ENCODE results near the gene IL21. TPM values are rescaled to one million over a fixed set of nuclear protein-coding genes. Genes with fewer than 3 reads are reported as not detected.
"Not testable (repeated sequence)": the region's sequence is repeated elsewhere in the genome, so short reads cannot be mapped to it uniquely, and the experiment has no call there.

Gene IL21
- total RNA-seq, 2 donors from 2014 or later, result 0.50 to 1.7 TPM

DNA sequence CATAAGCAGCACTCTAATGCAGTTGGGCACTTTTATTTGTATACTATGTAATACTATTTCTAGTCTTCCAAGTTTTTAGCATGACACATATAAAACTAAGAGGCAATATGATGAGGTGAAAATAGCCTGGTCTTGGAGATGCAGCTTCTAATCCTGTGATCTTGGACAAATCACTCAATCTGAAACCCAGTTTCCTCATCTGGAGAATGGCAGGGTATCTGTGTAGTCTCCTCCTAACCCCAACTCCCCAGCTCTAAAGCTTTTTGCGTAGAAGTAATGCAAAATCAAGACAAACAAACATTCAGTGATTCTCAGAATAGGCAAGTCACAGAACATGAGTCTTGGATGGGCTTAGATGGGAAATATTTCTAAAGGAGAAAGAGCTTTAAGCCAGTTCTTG lies 36.7 kb upstream of the IL21 start:
- H3K27ac Mint-ChIP-seq, result peak overlapping the region; percentile 75 to 76
- peak overlapping the region; percentile 28 for H3K4me3 Mint-ChIP-seq
- no peak for DNase-seq (ENCODE audit: low spot score)
- no peaks in the 10 kb centered on the region for H3K36me3 Mint-ChIP-seq
- no peak for ATAC-seq
- H3K4me1 Mint-ChIP-seq (ENCODE audit: low read depth in 2 of 2), result peaks cover 0 to 16% of the 10 kb centered on the region in 2 donors
- H3K27me3 Mint-ChIP-seq, result peaks cover 0 to 11% of the 10 kb centered on the region in 2 donors
- peaks cover 3% of the 10 kb centered on the region for H3K9me3 Mint-ChIP-seq

DNA sequence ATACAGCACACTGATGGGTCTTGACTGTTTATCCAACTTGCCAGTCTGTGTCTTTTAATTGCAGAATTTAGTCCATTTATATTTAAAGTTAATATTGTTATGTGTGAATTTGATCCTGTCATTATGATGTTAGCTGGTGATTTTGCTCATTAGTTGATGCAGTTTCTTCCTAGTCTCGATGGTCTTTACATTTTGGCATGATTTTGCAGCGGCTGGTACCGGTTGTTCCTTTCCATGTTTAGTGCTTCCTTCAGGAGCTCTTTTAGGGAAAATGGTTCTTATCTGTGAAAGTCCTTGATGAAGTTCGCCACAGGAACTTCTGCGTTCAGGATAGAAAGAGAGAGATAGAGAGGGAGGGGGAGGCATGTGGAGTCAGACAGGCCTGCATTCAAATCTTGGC lies 35.7 kb upstream of the IL21 start:
- not testable (repeated sequence) for H3K9me3 Mint-ChIP-seq; H3K36me3 Mint-ChIP-seq; DNase-seq (ENCODE audit: low spot score); ATAC-seq; H3K4me3 Mint-ChIP-seq
- Mint-ChIP-seq H3K4me1 (ENCODE audit: low read depth in 2 of 2) (peaks cover 0 to 16% of the 10 kb centered on the region in 2 donors), H3K27ac (peak overlapping the region in 1 of 2 donors; percentile 76), H3K27me3 (peaks cover 0 to 11% of the 10 kb centered on the region in 2 donors)

DNA sequence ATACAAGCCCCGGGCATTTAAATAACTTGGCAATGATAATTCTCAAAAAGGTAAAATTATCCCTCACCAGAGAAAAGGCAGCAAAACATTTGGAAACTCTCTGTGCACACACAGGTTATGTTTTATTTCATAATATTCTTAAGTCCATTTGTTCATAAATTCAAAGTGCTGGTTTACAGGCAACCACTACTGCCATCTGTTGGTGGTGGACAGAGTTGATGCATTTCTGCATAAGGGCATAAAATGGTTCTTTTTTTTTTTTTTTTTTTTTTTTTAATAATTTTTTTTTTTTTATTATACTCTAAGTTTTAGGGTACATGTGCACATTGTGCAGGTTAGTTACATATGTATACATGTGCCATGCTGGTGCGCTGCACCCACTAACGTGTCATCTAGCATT lies 31.5 kb upstream of the IL21 start:
- Mint-ChIP-seq H3K27ac (no peak overlapping the region), H3K27me3 (peaks cover 0 to 2% of the 10 kb centered on the region in 2 donors), H3K9me3 (no peaks in the 10 kb centered on the region), H3K36me3 (no peaks in the 10 kb centered on the region), H3K4me1 (ENCODE audit: low read depth in 2 of 2) (no peaks in the 10 kb centered on the region), H3K4me3 (no peak overlapping the region)
- DNase-seq (ENCODE audit: low spot score) (no peak), ATAC-seq (no peak)

DNA sequence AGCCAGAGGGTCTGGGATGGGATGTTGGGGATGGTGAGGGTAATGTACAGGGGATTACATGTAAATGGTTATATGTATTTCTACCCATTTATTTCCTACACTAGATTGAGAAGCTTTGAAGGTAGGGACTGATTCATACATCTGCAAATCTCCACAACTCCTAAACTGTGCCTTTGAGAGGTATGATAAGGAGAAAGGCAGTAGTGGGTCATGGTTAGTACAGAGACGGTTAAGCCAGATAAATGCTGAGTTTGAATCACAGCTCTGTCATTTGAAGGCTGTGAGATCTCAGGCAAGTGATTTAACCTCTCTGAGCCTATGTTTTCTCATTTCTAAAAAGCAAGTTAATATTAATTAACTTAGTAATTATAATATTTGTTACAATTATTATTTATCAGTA lies 29.3 kb upstream of the IL21 start:
- DNase-seq (ENCODE audit: low spot score), result no peak
- Mint-ChIP-seq H3K9me3 (no peaks in the 10 kb centered on the region), H3K4me1 (ENCODE audit: low read depth in 2 of 2) (no peaks in the 10 kb centered on the region), H3K4me3 (no peak overlapping the region), H3K27ac (no peak overlapping the region), H3K36me3 (no peaks in the 10 kb centered on the region), H3K27me3 (peaks cover 0 to 2% of the 10 kb centered on the region in 2 donors)
- ATAC-seq, result no peak

DNA sequence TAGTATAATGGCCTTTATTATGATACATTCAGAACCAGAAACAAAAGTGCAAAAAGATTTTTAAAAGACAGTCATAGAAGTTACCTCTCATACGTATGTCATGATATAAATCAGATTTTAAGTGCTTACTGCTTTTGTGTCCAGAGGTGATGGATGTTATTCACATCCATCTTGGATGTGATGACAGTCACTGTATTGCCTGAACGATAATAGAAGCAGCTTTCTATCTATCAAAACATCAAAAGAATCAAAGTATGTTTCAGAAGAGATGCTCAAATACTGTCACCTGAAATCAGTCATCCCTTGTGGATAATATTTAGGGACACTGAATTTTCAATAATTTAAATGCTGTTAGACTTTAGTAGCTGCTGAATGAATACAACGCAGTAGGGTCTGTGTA lies 26.8 kb upstream of the IL21 start:
- no peak for ATAC-seq
- H3K9me3 Mint-ChIP-seq, result no peaks in the 10 kb centered on the region
- H3K4me3 Mint-ChIP-seq, result no peak overlapping the region
- no peaks in the 10 kb centered on the region for H3K4me1 Mint-ChIP-seq (ENCODE audit: low read depth in 2 of 2)
- H3K27ac Mint-ChIP-seq, result no peak overlapping the region
- H3K27me3 Mint-ChIP-seq, result peaks cover 0 to 6% of the 10 kb centered on the region in 2 donors
- DNase-seq (ENCODE audit: low spot score), result no peak
- no peaks in the 10 kb centered on the region for H3K36me3 Mint-ChIP-seq

DNA sequence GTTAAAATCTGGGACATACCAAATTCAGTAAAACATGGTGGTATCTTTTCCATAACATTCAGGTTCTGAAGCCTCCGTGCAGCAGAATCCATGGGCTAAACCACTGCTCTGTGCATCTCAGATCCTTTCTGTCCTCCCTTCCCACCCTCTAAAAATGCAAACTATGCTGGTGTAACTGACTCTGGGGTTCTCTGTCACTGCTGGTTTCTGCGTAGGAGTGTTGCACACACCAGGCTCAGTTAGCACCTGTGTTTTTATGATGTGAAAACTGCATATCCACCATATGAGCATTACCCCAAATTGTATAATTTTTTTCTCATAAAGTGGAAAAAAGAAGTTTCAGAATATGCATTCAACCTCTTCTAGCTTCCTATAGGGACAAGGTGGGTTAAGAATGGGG lies 22.4 kb upstream of the IL21 start:
- Mint-ChIP-seq H3K9me3 (no peaks in the 10 kb centered on the region), H3K36me3 (no peaks in the 10 kb centered on the region), H3K4me1 (ENCODE audit: low read depth in 2 of 2) (no peaks in the 10 kb centered on the region), H3K27ac (no peak overlapping the region), H3K4me3 (no peak overlapping the region), H3K27me3 (peaks cover 0 to 4% of the 10 kb centered on the region in 2 donors)
- no peak for DNase-seq (ENCODE audit: low spot score)
- ATAC-seq, result no peak

DNA sequence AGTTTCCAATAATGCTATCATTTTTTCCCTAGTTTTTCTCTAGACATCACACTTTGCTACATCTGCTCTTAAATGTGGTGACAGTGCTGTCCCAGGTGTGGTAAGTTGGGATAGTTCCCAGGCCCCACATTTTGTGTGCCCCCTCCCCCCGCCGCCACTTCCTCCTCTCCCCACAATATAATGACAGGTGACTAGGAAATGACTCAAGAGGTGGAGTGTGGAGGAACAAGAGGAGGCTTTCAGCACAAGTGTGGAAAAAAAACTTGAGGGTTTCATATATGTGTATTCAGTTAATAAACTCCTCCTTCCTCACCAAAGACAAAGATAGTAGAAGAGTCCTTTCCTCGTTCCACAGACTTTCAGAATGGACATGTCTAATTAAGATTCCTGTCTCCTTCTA lies 18.3 kb upstream of the IL21 start:
- Mint-ChIP-seq H3K9me3 (peaks cover 6% of the 10 kb centered on the region), H3K27ac (no peak overlapping the region), H3K27me3 (peaks cover 0 to 7% of the 10 kb centered on the region in 2 donors), H3K4me1 (ENCODE audit: low read depth in 2 of 2) (peaks cover 3 to 6% of the 10 kb centered on the region in 2 donors), H3K36me3 (no peaks in the 10 kb centered on the region), H3K4me3 (no peak overlapping the region)
- DNase-seq (ENCODE audit: low spot score) (no peak), ATAC-seq (no peak)

DNA sequence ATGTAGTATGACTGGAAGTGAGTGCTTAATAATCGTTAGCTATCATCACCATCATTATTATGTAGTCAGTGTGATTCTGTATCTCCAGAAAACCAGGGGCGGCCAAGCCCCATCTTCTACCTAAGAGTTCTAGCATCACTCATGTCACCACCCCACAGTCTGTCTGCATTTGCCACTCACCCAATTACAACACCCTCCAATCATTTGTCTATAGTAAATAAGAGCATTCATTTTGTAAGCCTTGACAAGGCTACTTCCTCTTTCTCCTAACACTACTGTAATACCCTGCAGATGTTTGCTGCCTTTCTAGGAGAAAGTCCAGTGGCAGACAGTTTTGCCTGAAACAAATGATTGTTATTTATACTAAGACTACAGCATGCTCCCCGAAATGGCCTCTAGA lies 15.8 kb upstream of the IL21 start:
- H3K36me3 Mint-ChIP-seq, result peaks cover 4% of the 10 kb centered on the region
- peaks cover 6% of the 10 kb centered on the region for H3K9me3 Mint-ChIP-seq
- H3K27me3 Mint-ChIP-seq, result peaks cover 4 to 6% of the 10 kb centered on the region in 2 donors
- no peak overlapping the region for H3K4me3 Mint-ChIP-seq
- no peak overlapping the region for H3K27ac Mint-ChIP-seq
- no peak for DNase-seq (ENCODE audit: low spot score)
- no peak for ATAC-seq
- peaks cover 3 to 24% of the 10 kb centered on the region in 2 donors for H3K4me1 Mint-ChIP-seq (ENCODE audit: low read depth in 2 of 2)

DNA sequence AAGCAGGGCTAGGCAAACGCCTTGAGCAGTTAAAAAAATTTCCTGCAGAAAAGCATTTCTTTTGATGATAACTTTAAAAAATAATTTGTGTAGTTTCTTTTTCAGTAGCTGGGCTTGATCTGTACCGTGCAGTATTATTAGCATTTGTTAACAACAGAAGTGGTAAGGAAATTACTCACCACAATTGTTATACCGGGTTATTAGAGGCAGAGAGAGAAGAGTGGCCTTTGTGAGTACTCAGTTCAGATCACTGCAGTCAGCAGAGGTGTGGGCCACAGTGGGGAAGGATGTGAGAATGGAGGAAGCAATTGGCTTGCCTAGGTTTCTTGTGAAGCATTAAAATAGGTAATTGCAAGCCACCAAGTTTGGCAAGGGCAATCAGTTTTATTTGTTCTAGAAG lies 14.3 kb upstream of the IL21 start:
- H3K27me3 Mint-ChIP-seq, result peaks cover 6% of the 10 kb centered on the region in 2 donors
- DNase-seq (ENCODE audit: low spot score) (no peak), ATAC-seq (peak in 1 of 2 donors; percentile 65)
- peaks cover 4% of the 10 kb centered on the region for H3K36me3 Mint-ChIP-seq
- no peak overlapping the region for H3K27ac Mint-ChIP-seq
- peak overlapping the region; percentile 3 for H3K4me3 Mint-ChIP-seq
- peaks cover 3 to 24% of the 10 kb centered on the region in 2 donors for H3K4me1 Mint-ChIP-seq (ENCODE audit: low read depth in 2 of 2)
- peaks cover 6% of the 10 kb centered on the region for H3K9me3 Mint-ChIP-seq

DNA sequence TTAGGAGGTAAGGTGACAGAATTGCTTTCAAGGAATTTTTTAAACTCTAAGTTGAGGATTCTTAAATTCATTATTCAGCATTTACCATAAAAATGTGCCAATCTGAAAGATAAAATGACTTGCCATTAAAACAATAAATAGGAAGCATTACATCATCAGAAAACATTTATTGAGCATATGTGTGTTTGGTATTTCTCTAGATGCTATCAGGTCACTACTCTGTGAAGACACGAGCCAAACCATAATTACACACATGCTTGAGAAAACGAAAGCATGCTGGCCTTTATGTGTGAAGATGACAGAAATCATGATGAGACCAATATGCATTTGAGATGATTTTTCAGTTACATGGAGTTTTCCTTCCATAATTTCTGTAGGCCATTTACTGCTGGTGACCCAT lies 12.3 kb upstream of the IL21 start:
- peak in 1 of 2 donors; percentile 70 for ATAC-seq

DNA sequence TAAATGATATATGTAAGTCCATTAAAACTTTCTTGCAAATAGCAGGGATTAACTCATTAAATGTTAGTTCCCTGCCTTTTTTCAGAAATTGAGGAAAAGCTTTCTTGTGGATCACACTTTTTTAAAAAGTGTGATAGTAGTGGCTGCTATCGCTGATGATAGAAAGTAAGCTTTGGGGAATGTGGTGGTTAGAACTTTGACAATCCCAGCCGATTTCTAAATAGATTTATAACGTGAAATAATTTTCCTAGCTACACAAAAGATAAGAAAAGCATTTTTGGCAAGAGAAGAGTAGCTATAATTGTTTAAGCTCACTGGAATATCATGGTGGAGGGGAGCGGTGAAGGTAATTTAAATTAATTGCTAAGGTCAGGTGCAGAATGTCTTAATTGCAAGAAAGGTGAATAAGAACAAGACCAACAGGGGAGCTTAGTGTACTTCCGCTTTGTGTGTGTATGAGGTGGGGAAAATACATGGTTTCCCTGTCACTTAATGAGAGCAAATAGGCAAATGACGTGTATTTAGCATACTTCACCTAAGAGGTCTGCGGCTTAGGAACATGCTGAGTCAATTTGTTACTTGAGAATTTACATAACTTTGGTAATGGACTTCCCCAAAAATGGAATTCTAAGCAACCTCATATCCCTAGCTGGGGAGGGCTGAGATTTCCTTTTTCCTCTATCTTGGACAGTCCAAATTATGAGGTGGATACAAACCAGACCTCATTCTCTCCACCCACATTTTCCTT lies 11.7 kb upstream of the IL21 start:
- peaks cover 4 to 26% of the 10 kb centered on the region in 2 donors for H3K27me3 Mint-ChIP-seq
- no peak for DNase-seq (ENCODE audit: low spot score)
- peaks cover 3% of the 10 kb centered on the region for H3K9me3 Mint-ChIP-seq
- H3K27ac Mint-ChIP-seq, result peak overlapping the region in 1 of 2 donors; percentile 50
- peaks cover 4% of the 10 kb centered on the region for H3K36me3 Mint-ChIP-seq
- peak overlapping the region; percentile 2 for H3K4me3 Mint-ChIP-seq
- peaks cover 3 to 24% of the 10 kb centered on the region in 2 donors for H3K4me1 Mint-ChIP-seq (ENCODE audit: low read depth in 2 of 2)
- ATAC-seq, result peak in 1 of 2 donors; percentile 57

More for the DNA sequence above, 12.3 kb upstream of the IL21 start:
- H3K27me3 Mint-ChIP-seq, result peaks cover 6 to 26% of the 10 kb centered on the region in 2 donors
- peaks cover 4% of the 10 kb centered on the region for H3K36me3 Mint-ChIP-seq
- DNase-seq (ENCODE audit: low spot score), result no peak
- peaks cover 3 to 24% of the 10 kb centered on the region in 2 donors for H3K4me1 Mint-ChIP-seq (ENCODE audit: low read depth in 2 of 2)
- no peak overlapping the region for H3K4me3 Mint-ChIP-seq
- peak overlapping the region in 1 of 2 donors; percentile 50 for H3K27ac Mint-ChIP-seq
- peaks cover 6% of the 10 kb centered on the region for H3K9me3 Mint-ChIP-seq

DNA sequence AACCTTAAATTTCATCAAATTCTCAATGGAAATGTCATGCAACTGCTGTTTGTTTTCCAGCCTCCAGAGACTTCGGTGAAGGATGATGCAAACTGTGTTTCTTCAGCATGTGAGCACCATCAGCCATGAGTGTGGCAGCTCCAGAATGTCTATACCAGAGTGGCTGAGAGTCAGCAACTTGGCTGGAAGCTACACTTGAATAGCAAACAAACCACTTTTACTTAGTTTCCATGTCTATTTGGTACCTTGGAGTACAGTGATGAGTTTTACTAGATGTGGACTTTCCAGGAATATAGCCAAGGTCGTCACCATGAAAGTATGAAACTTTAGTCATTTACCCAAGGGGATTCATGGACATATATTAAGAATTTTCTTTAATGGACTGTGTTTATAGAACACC lies 4.3 kb upstream of the IL21 start:
- ATAC-seq, result no peak
- Mint-ChIP-seq H3K9me3 (no peaks in the 10 kb centered on the region), H3K27ac (no peak overlapping the region), H3K4me3 (no peak overlapping the region), H3K36me3 (no peaks in the 10 kb centered on the region), H3K27me3 (peaks cover 9 to 32% of the 10 kb centered on the region in 2 donors), H3K4me1 (ENCODE audit: low read depth in 2 of 2) (no peaks in the 10 kb centered on the region)
- no peak for DNase-seq (ENCODE audit: low spot score)

DNA sequence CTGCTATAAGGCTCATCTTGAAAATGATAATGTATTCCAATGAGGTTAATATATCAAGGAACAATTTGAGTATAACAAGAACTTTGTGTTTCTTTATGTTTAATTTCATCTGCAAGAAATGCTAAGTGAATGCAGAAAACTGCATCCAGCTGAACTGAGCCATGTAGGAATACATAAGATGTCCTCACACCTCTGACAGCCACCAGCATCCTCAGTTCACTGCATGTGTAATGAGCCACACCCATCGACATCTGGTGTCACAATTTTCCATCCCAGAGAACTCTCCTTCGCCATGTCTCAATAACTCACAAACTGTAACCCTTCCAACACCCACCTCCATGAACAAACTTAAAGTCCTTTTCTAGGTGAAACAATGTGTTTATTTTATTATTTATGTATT lies 3.3 kb upstream of the IL21 start:
- Mint-ChIP-seq H3K36me3 (no peaks in the 10 kb centered on the region), H3K4me1 (ENCODE audit: low read depth in 2 of 2) (peaks cover 0 to 6% of the 10 kb centered on the region in 2 donors), H3K9me3 (no peaks in the 10 kb centered on the region), H3K27me3 (peaks cover 9 to 22% of the 10 kb centered on the region in 2 donors), H3K27ac (no peak overlapping the region), H3K4me3 (no peak overlapping the region)
- ATAC-seq (no peak), DNase-seq (ENCODE audit: low spot score) (no peak)

DNA sequence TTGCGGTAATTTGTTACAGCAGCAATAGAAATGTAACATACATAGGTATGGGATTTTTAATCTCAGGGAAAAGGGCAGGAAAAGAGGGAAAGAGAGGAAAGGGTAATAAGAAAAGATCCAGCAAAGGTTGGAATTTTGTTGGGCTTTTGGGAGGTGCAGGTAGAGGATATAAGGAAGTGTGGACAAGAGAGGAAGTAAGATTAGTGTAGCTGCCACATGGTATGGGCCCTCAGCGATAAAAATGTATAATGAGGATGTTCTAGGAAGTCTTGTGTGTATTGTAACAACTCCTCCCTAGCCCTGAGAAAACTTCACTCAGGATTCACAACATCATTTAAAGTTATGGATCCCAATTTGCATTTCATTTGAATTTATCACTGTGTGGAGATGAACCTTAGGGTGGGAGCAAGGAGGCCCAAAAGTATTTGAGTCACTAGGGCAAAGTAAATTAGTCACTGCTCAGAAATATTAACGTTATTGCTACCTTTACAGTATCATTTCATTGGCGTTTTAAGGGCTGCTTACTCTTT lies 2.8 kb upstream of the IL21 start:
- Mint-ChIP-seq H3K9me3 (no peaks in the 10 kb centered on the region), H3K36me3 (no peaks in the 10 kb centered on the region), H3K27ac (no peak overlapping the region), H3K27me3 (peaks cover 9 to 17% of the 10 kb centered on the region in 2 donors), H3K4me1 (ENCODE audit: low read depth in 2 of 2) (peaks cover 0 to 6% of the 10 kb centered on the region in 2 donors), H3K4me3 (no peak overlapping the region)
- ATAC-seq (no peak), DNase-seq (ENCODE audit: low spot score) (no peak)

Measured in natural killer cell treated with Interleukin-12 subunit alpha and Interleukin-12 subunit beta and Interleukin-15 and Interleukin-18, amount 100 ng/mL, for 72 hours (primary cell).